H9 (cell line): ENCODE measurements around the gene MERTK. TPM values are rescaled to one million over a fixed set of nuclear protein-coding genes. Genes with fewer than 3 reads are reported as not detected.

Experiments
- DNase-seq: peaks from one replicate; pipeline ENCODE4 v3.0.0-alpha.2; 2017
- H2AFZ ChIP-seq: one replicate; pipeline ENCODE4 v1.6.1; 2013; ENCODE audit warnings: mild to moderate bottlenecking, low read length, control low read depth, moderate library complexity
- H2AK5ac ChIP-seq: 2 replicates; pipeline ENCODE4 v1.6.1; 2013; ENCODE audit warnings: low read length, control low read depth, mixed read lengths; ENCODE audit not compliant: insufficient read length
- H2BK120ac ChIP-seq: one replicate; pipeline ENCODE4 v1.6.1; 2013; ENCODE audit warnings: low read depth, mild to moderate bottlenecking, low read length, control low read depth, inconsistent platforms; ENCODE audit not compliant: poor library complexity, severe bottlenecking
- H2BK12ac ChIP-seq: 2 replicates; pipeline ENCODE4 v1.6.1; 2013; ENCODE audit warnings: low read length, control low read depth, mixed read lengths, low read depth; ENCODE audit not compliant: insufficient read length
- H2BK15ac ChIP-seq: 2 replicates; pipeline ENCODE4 v1.6.1; 2013; ENCODE audit warnings: low read depth, low read length, control low read depth
- H2BK20ac ChIP-seq: one replicate; pipeline ENCODE4 v1.6.1; 2013; ENCODE audit warnings: low read depth, mild to moderate bottlenecking, low read length, control low read depth, inconsistent platforms; ENCODE audit not compliant: poor library complexity, severe bottlenecking
- H2BK5ac ChIP-seq: 2 replicates; pipeline ENCODE4 v1.6.1; 2013; ENCODE audit warnings: low read length, control low read depth, mixed read lengths; ENCODE audit not compliant: insufficient read length
- H3K14ac ChIP-seq: 2 replicates; pipeline ENCODE4 v1.6.1; 2013; ENCODE audit warnings: low read length, control low read depth; ENCODE audit not compliant: insufficient read depth
- H3K18ac ChIP-seq: 2 replicates; pipeline ENCODE4 v1.6.1; 2013; ENCODE audit warnings: low read depth, mild to moderate bottlenecking, mixed read lengths, low read length, control low read depth; ENCODE audit not compliant: insufficient read length
- H3K23ac ChIP-seq: 2 replicates; pipeline ENCODE4 v1.6.1; 2013; ENCODE audit warnings: low read length, control low read depth, mixed read lengths, low read depth; ENCODE audit not compliant: insufficient read length
- H3K23me2 ChIP-seq: 2 replicates; pipeline ENCODE4 v1.6.1; 2013; ENCODE audit warnings: low read depth, mild to moderate bottlenecking, mixed read lengths, low read length, control low read depth; ENCODE audit not compliant: insufficient read length, poor library complexity, severe bottlenecking
- H3K27ac ChIP-seq: 2 replicates; pipeline ENCODE4 v1.5.1; 2013; ENCODE audit warnings: low read length, control low read depth, mixed read lengths, low read depth; ENCODE audit not compliant: insufficient read length
- H3K27me3 ChIP-seq: 2 replicates; pipeline ENCODE4 v1.6.1; 2013; ENCODE audit warnings: low read length, control low read depth, inconsistent platforms; ENCODE audit not compliant: insufficient read depth
- H3K4ac ChIP-seq: 2 replicates; pipeline ENCODE4 v1.6.1; 2013; ENCODE audit warnings: low read depth, mild to moderate bottlenecking, control low read depth, inconsistent platforms, low read length, moderate library complexity
- H3K4me1 ChIP-seq: 2 replicates; pipeline ENCODE4 v1.6.1; 2013; ENCODE audit warnings: low read length, control low read depth, inconsistent platforms; ENCODE audit not compliant: insufficient read depth
- H3K4me2 ChIP-seq: 2 replicates; pipeline ENCODE4 v1.6.1; 2013; ENCODE audit warnings: low read length, control low read depth, mixed read lengths; ENCODE audit not compliant: insufficient read length, insufficient read depth
- H3K56ac ChIP-seq: 2 replicates; pipeline ENCODE4 v1.6.1; 2013; ENCODE audit warnings: low read depth, mild to moderate bottlenecking, mixed read lengths, low read length, control low read depth; ENCODE audit not compliant: insufficient read length
- H3K79me1 ChIP-seq: 2 replicates; pipeline ENCODE4 v1.6.1; 2013; ENCODE audit warnings: low read depth, mild to moderate bottlenecking, moderate library complexity, low read length, control low read depth, inconsistent platforms; ENCODE audit not compliant: insufficient read depth, poor library complexity, severe bottlenecking
- H3K79me2 ChIP-seq: 2 replicates; pipeline ENCODE4 v1.6.1; 2013; ENCODE audit warnings: low read length, control low read depth, inconsistent platforms; ENCODE audit not compliant: insufficient read depth
- H3K9ac ChIP-seq: 2 replicates; pipeline ENCODE4 v1.6.1; 2013; ENCODE audit warnings: low read length, control low read depth, mixed read lengths; ENCODE audit not compliant: insufficient read length; ENCODE audit errors: extremely low read depth
- H3K9me3 ChIP-seq: one replicate; pipeline ENCODE4 v1.6.1; 2013; ENCODE audit warnings: low read depth, low read length, inconsistent platforms; ENCODE audit not compliant: control insufficient read depth
- H3T11ph ChIP-seq: one replicate; pipeline ENCODE4 v1.6.1; 2013; ENCODE audit warnings: mild to moderate bottlenecking, low read length, control low read depth, inconsistent platforms
- H4K20me1 ChIP-seq: one replicate; pipeline ENCODE4 v1.6.1; 2013; ENCODE audit not compliant: control insufficient read depth, insufficient read length, insufficient read depth
- H4K5ac ChIP-seq: 2 replicates; pipeline ENCODE4 v1.6.1; 2013; ENCODE audit warnings: low read depth, mild to moderate bottlenecking, mixed read lengths, low read length, control low read depth; ENCODE audit not compliant: insufficient read length
- H4K8ac ChIP-seq: replicated peaks from 2 replicates; pipeline ENCODE4 v1.6.1; 2013; ENCODE audit warnings: low read length, control low read depth, mixed read lengths, low read depth; ENCODE audit not compliant: insufficient read length
- H4K91ac ChIP-seq: 2 replicates; pipeline ENCODE4 v1.6.1; 2013; ENCODE audit warnings: low read depth, mild to moderate bottlenecking, moderate library complexity, mixed read lengths, low read length, control low read depth; ENCODE audit not compliant: insufficient read length
- H3K27ac Mint-ChIP-seq, 3 experiments: 2 replicates in 2 of 3; 3 replicates in 1 of 3; pipeline ENCODE4 v1.8.0; 2020 to 2021; ENCODE audit warnings: mixed read lengths in 3 of 3, mild to moderate bottlenecking in 1 of 3, moderate library complexity in 1 of 3
- H3K27me3 Mint-ChIP-seq: 2 replicates; pipeline ENCODE4 v1.8.0; 2021; ENCODE audit warnings: low read depth, mild to moderate bottlenecking, moderate library complexity, mixed read lengths
- H3K36me3 Mint-ChIP-seq, 3 experiments: 2 replicates in 2 of 3; 3 replicates in 1 of 3; pipeline ENCODE4 v1.8.0; 2020 to 2021; ENCODE audit warnings: low read depth in 3 of 3, mixed read lengths in 3 of 3; ENCODE audit not compliant: insufficient read depth in 1 of 3
- H3K4me1 Mint-ChIP-seq, 2 experiments: 2 replicates each; pipeline ENCODE4 v1.8.0; 2020; ENCODE audit warnings: mixed read lengths in 2 of 2
- H3K4me3 Mint-ChIP-seq, 2 experiments: 2 replicates in 1 of 2; 3 replicates in 1 of 2; pipeline ENCODE4 v1.8.0; 2020 to 2021; ENCODE audit warnings: mild to moderate bottlenecking in 2 of 2, mixed read lengths in 2 of 2, moderate library complexity in 1 of 2
- H3K9me3 Mint-ChIP-seq, 2 experiments: 2 replicates in 1 of 2; 3 replicates in 1 of 2; pipeline ENCODE4 v1.8.0; 2020; ENCODE audit warnings: mild to moderate bottlenecking in 2 of 2, mixed read lengths in 2 of 2, moderate library complexity in 1 of 2
- CTCF ChIP-seq: fragments of 200-600 bp; sonication (generic); conservative IDR thresholded peaks from 3 replicates; pipeline ENCODE4 v1.8.0; 2021; ENCODE audit warnings: antibody characterized with exemption, mild to moderate bottlenecking
- WGBS: extraction: QIAGEN DNeasy Blood & Tissue Kit; methylation state at CpG from one replicate; pipeline ENCODE4 v1.1.7; 2013; ENCODE audit warnings: missing lambda C conversion rate, low lambda C conversion rate, mixed read lengths; ENCODE audit not compliant: insufficient read length; ENCODE audit errors: extremely low coverage; 5-methylcytosine and 5-hydroxymethylcytosine counted together
- total RNA-seq: library from RNA; stranded (reverse); gene quantifications from 2 replicates; pipeline ENCODE4 v1.2.1, GENCODE V29; 2021

MERTK gene
- total RNA-seq, 1 experiment from 2014 or later, result 4.8 TPM

- no peak overlapping the region for H2BK15ac ChIP-seq
- Mint-ChIP-seq H3K27me3 (no peaks in the 10 kb centered on the region), H3K4me1 (no peaks in the 10 kb centered on the region), H3K9me3 (no peaks in the 10 kb centered on the region), H3K27ac (0 out of 7 replicates have a peak overlapping the region, but pooled peaks of 1 of the 3 experiments have one; percentile 12), H3K36me3 (peaks cover 0 to 8% (median 0%) of the 10 kb centered on the region in 3 experiments; a peak in 2 of 7 replicates), H3K4me3 (no peak overlapping the region)
- H2BK120ac ChIP-seq, result no peak overlapping the region
- H3K18ac ChIP-seq, result no peak overlapping the region
- whole genome bisulfite sequencing, result no CpG with 5 or more reads among the region's 10 CpGs
- no peak overlapping the region for H2BK5ac ChIP-seq
- TF ChIP-seq CTCF, result no peak
- H2AK5ac ChIP-seq, result no peak overlapping the region
- no peak overlapping the region for H3K9ac ChIP-seq
- H4K91ac ChIP-seq, result no peak overlapping the region
- no peaks in the 10 kb centered on the region for H4K20me1 ChIP-seq
- H3K23me2 ChIP-seq, result no peaks in the 10 kb centered on the region
- H3K4me2 ChIP-seq, result no peak overlapping the region
- H3K14ac ChIP-seq, result no peak overlapping the region
- no peak overlapping the region for H3K4ac ChIP-seq
- H3T11ph ChIP-seq, result no peak overlapping the region
- H3K4me1 ChIP-seq, result no peaks in the 10 kb centered on the region
- H3K9me3 ChIP-seq, result no peaks in the 10 kb centered on the region
- no peak overlapping the region for H4K8ac ChIP-seq
- no peak for DNase-seq
- H2BK20ac ChIP-seq, result no peak overlapping the region
- no peaks in the 10 kb centered on the region for H3K79me2 ChIP-seq
- H2BK12ac ChIP-seq, result no peak overlapping the region
- no peaks in the 10 kb centered on the region for H3K79me1 ChIP-seq
- no peak overlapping the region for H3K27ac ChIP-seq
- no peak overlapping the region for H3K56ac ChIP-seq
- no peak overlapping the region for H3K23ac ChIP-seq
- no peak overlapping the region for H2AFZ ChIP-seq
- H3K27me3 ChIP-seq, result no peaks in the 10 kb centered on the region
- no peak overlapping the region for H4K5ac ChIP-seq
Measured at GRCh38 chr2:112010751-112011150, 112.3 kb downstream of the MERTK start.
